ENCODE data around the gene SAE1. TPM values are rescaled to one million over a fixed set of nuclear protein-coding genes. Genes with fewer than 3 reads are reported as not detected.

SAE1 gene
- total and polyA plus RNA-seq, 2 experiments from 2014 or later = 115 to 236 TPM

DNA sequence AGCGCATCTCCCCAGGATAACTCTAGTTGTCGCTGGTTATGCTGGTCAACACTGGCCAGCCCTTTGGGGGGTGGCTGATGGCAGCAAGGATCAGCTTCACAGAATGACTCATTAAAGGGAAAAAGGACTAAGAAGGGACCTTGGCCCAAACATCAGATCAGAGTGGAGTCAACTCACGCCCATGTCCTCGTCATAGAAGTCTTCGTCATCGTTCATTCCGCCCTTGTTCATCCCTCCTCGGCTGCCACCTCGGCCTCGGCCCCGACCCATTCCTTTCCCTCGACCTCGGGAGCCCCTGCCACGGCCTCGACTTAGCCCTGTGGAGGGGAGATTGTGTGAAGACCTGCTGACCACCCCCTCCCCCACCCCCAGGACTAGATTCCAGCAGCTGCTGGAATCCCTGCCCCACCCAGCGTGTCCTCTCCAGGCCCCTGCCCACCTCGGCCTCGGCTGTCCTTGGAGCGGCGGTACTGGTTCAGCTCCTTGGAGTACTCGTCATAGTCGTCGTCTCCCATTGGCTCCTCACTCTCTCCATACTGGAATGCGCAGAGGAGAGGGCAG lies 45.7 kb upstream of the SAE1 start:
- no peak overlapping the region for H3K4me2 ChIP-seq
- no peak overlapping the region for H3K4me3 ChIP-seq
- Mint-ChIP-seq H3K9me3 (no peaks in the 10 kb centered on the region), H3K4me3 (no peak overlapping the region), H3K27me3 (ENCODE audit: insufficient read depth, low read depth, poor library complexity) (peaks cover 9% of the 10 kb centered on the region), H3K36me3 (ENCODE audit: low read depth) (peaks cover 94% of the 10 kb centered on the region), H3K27ac (no peak overlapping the region), H3K4me1 (peaks cover 9% of the 10 kb centered on the region; the same call in 2 of the 3 replicates)
- H3K79me2 ChIP-seq (replicated peaks; ENCODE audit: insufficient read depth) = no peaks in the 10 kb centered on the region
- H3K9me2 ChIP-seq (ENCODE audit: insufficient read depth) = no peaks in the 10 kb centered on the region
- no peaks in the 10 kb centered on the region for H3K27me3 ChIP-seq (ENCODE audit: insufficient read depth)
- no peak overlapping the region for H3K27ac ChIP-seq (ENCODE audit: low read depth)
- ATAC-seq (no peak), DNase-seq (ENCODE audit: low spot score) (no peak)
- peaks cover 17% of the 10 kb centered on the region for H3F3A ChIP-seq (replicated peaks; ENCODE audit: low read depth)
- H2AFZ ChIP-seq = no peak overlapping the region
- TF ChIP-seq EZH2 (IDR thresholded peaks at IDR 0.05; ENCODE audit: low read depth, unreplicated experiment) (no peak), ZNF331 (CRISPR knock-in tag; IDR thresholded peaks at IDR 0.05; ENCODE audit: low read depth) (no peak), CREB1 (CRISPR knock-in tag; IDR thresholded peaks at IDR 0.05; ENCODE audit: low read depth) (no peak), JUNB (IDR thresholded peaks at IDR 0.05; ENCODE audit: unreplicated experiment) (no peak), NANOG (IDR thresholded peaks at IDR 0.05; ENCODE audit: borderline replicate concordance) (no peak), ZNF114 (CRISPR knock-in tag; IDR thresholded peaks at IDR 0.05) (no peak), EZH2phosphoT487 (IDR thresholded peaks at IDR 0.05; ENCODE audit: unreplicated experiment) (no peak), ZNF462 (CRISPR knock-in tag; IDR thresholded peaks at IDR 0.05) (no peak), CTCF (conservative IDR thresholded peaks at IDR 0.05; ENCODE audit: low read depth in 2 of 2) (no peak), POLR2AphosphoS5 (IDR thresholded peaks at IDR 0.05; ENCODE audit: low read depth) (no peak), STAT1 (IDR thresholded peaks at IDR 0.05; ENCODE audit: unreplicated experiment) (no peak)
- TF ChIP-seq, protein P1, sequence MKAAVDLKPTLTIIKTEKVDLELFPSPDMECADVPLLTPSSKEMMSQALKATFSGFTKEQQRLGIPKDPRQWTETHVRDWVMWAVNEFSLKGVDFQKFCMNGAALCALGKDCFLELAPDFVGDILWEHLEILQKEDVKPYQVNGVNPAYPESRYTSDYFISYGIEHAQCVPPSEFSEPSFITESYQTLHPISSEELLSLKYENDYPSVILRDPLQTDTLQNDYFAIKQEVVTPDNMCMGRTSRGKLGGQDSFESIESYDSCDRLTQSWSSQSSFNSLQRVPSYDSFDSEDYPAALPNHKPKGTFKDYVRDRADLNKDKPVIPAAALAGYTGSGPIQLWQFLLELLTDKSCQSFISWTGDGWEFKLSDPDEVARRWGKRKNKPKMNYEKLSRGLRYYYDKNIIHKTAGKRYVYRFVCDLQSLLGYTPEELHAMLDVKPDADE (IDR thresholded peaks at IDR 0.05) = no peak
- TF ChIP-seq, protein P2, sequence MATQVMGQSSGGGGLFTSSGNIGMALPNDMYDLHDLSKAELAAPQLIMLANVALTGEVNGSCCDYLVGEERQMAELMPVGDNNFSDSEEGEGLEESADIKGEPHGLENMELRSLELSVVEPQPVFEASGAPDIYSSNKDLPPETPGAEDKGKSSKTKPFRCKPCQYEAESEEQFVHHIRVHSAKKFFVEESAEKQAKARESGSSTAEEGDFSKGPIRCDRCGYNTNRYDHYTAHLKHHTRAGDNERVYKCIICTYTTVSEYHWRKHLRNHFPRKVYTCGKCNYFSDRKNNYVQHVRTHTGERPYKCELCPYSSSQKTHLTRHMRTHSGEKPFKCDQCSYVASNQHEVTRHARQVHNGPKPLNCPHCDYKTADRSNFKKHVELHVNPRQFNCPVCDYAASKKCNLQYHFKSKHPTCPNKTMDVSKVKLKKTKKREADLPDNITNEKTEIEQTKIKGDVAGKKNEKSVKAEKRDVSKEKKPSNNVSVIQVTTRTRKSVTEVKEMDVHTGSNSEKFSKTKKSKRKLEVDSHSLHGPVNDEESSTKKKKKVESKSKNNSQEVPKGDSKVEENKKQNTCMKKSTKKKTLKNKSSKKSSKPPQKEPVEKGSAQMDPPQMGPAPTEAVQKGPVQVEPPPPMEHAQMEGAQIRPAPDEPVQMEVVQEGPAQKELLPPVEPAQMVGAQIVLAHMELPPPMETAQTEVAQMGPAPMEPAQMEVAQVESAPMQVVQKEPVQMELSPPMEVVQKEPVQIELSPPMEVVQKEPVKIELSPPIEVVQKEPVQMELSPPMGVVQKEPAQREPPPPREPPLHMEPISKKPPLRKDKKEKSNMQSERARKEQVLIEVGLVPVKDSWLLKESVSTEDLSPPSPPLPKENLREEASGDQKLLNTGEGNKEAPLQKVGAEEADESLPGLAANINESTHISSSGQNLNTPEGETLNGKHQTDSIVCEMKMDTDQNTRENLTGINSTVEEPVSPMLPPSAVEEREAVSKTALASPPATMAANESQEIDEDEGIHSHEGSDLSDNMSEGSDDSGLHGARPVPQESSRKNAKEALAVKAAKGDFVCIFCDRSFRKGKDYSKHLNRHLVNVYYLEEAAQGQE (IDR thresholded peaks at IDR 0.05; ENCODE audit: unreplicated experiment) = no peak
- no peaks in the 10 kb centered on the region; the same call in 1 of the 2 replicates for H3K4me1 ChIP-seq (ENCODE audit: insufficient read depth)
- 0 out of 2 replicates have a peak, but pooled peaks cover 12% of the 10 kb centered on the region for H4K20me1 ChIP-seq (replicated peaks; ENCODE audit: insufficient read depth)
- peaks cover 47% of the 10 kb centered on the region for H3K36me3 ChIP-seq (ENCODE audit: insufficient read depth)

Measured in GM23338 (cell line).